Neural cell (in vitro differentiated cells): ENCODE results near the gene SLC44A5. TPM values are rescaled to one million over a fixed set of nuclear protein-coding genes. Genes with fewer than 3 reads are reported as not detected.

Experiments
- H2AFZ ChIP-seq: fragments of 200-600, 300-800 bp; sonication (generic), shearing (Covaris generic); 2 replicates; pipeline ENCODE4 v1.6.0; 2014; ENCODE audit warnings: low read depth, mild to moderate bottlenecking, antibody characterized with exemption, low read length, moderate library complexity
- H3F3A ChIP-seq: fragments of 200-600 bp; shearing (Covaris generic); 2 replicates; pipeline ENCODE4 v1.6.1; 2016; ENCODE audit warnings: mild to moderate bottlenecking, moderate library complexity, mixed read lengths, antibody characterized with exemption, low read length; ENCODE audit not compliant: insufficient read depth, poor library complexity, severe bottlenecking
- H3K27ac ChIP-seq: fragments of 200-600, 300-800 bp; sonication (generic), shearing (Covaris generic); 2 replicates; pipeline ENCODE4 v1.5.1; 2014; ENCODE audit warnings: mild to moderate bottlenecking, low read length, moderate library complexity
- H3K27me3 ChIP-seq: fragments of 300-800, 200-600 bp; sonication (generic), shearing (Covaris generic); 2 replicates; pipeline ENCODE4 v1.6.0; 2014; ENCODE audit warnings: mild to moderate bottlenecking, low read depth, low read length, moderate library complexity; ENCODE audit not compliant: insufficient read depth
- H3K36me3 ChIP-seq: fragments of 300-800, 200-600 bp; sonication (generic), shearing (Covaris generic); 2 replicates; pipeline ENCODE4 v1.5.1; 2014; ENCODE audit warnings: mild to moderate bottlenecking, antibody characterized with exemption, low read length, moderate library complexity; ENCODE audit not compliant: insufficient read depth
- H3K4me2 ChIP-seq: fragments of 300-800, 200-600 bp; sonication (generic), shearing (Covaris generic); 2 replicates; pipeline ENCODE4 v1.6.0; 2014; ENCODE audit warnings: mild to moderate bottlenecking, low read length
- H3K4me3 ChIP-seq: fragments of 300-800, 200-600 bp; sonication (generic), shearing (Covaris generic); 2 replicates; pipeline ENCODE4 v1.5.1; 2014; ENCODE audit warnings: mild to moderate bottlenecking, low read length, moderate library complexity
- H3K79me2 ChIP-seq: fragments of 200-600 bp; shearing (Covaris generic); replicated peaks from 2 replicates; pipeline ENCODE4 v1.6.0; 2014; ENCODE audit warnings: mild to moderate bottlenecking, low read length, moderate library complexity; ENCODE audit not compliant: insufficient read depth
- H3K9ac ChIP-seq: fragments of 300-800, 200-600 bp; sonication (generic), shearing (Covaris generic); 2 replicates; pipeline ENCODE4 v1.6.1; 2016; ENCODE audit warnings: mild to moderate bottlenecking, low read length, mixed read lengths
- H3K9me2 ChIP-seq: fragments of 200-600 bp; shearing (Covaris generic); 2 replicates; pipeline ENCODE4 v1.6.1; 2016; ENCODE audit warnings: mild to moderate bottlenecking, low read length, mixed read lengths; ENCODE audit not compliant: insufficient read depth
- H3K9me3 ChIP-seq: fragments of 200-600, 300-800 bp; sonication (generic), shearing (Covaris generic); 2 replicates; pipeline ENCODE4 v1.6.1; 2016; ENCODE audit warnings: mild to moderate bottlenecking, mixed run types, low read length, moderate library complexity, mixed read lengths
- H4K20me1 ChIP-seq: fragments of 200-600 bp; shearing (Covaris generic); 2 replicates; pipeline ENCODE4 v1.6.1; 2016; ENCODE audit warnings: mild to moderate bottlenecking, mixed run types; ENCODE audit not compliant: insufficient read depth
- CTCF ChIP-seq: fragments of 450-650 bp; IDR thresholded peaks from 2 replicates; pipeline ENCODE4 v1.5.1; 2014; ENCODE audit warnings: antibody characterized with exemption, mild to moderate bottlenecking, moderate library complexity; ENCODE audit not compliant: poor library complexity, severe bottlenecking
- EP300 ChIP-seq: fragments of 450-650 bp; conservative IDR thresholded peaks from 2 replicates; pipeline ENCODE4 v1.6.1; 2014; ENCODE audit warnings: antibody characterized with exemption, mild to moderate bottlenecking, moderate library complexity; ENCODE audit not compliant: poor library complexity, severe bottlenecking
- EZH2 ChIP-seq: fragments of 200-600, 300-800 bp; shearing (Covaris generic), sonication (generic); IDR thresholded peaks from 2 replicates; pipeline ENCODE4 v1.6.1; 2014; ENCODE audit warnings: antibody characterized with exemption, low read length, borderline replicate concordance, mild to moderate bottlenecking; ENCODE audit not compliant: insufficient read depth, poor library complexity, severe bottlenecking
- MXI1 ChIP-seq: fragments of 450-650 bp; conservative IDR thresholded peaks from 2 replicates; pipeline ENCODE4 v1.6.1; 2014; ENCODE audit warnings: antibody characterized with exemption, mild to moderate bottlenecking; ENCODE audit not compliant: poor library complexity, severe bottlenecking
- POLR2AphosphoS5 ChIP-seq: IDR thresholded peaks from 2 replicates; pipeline ENCODE4 v1.6.1; 2012
- RAD21 ChIP-seq: fragments of 450-650 bp; conservative IDR thresholded peaks from 2 replicates; pipeline ENCODE4 v1.6.1; 2014; ENCODE audit warnings: antibody characterized with exemption, mild to moderate bottlenecking, moderate library complexity
- REST ChIP-seq: IDR thresholded peaks from 2 replicates; pipeline ENCODE4 v1.6.1; 2012; ENCODE audit warnings: borderline replicate concordance
- SMC3 ChIP-seq: fragments of 450-650 bp; conservative IDR thresholded peaks from 2 replicates; pipeline ENCODE4 v1.6.1; 2014; ENCODE audit warnings: antibody characterized with exemption, mild to moderate bottlenecking, moderate library complexity; ENCODE audit not compliant: poor library complexity
- TAF1 ChIP-seq: IDR thresholded peaks from 2 replicates; pipeline ENCODE4 v1.6.1; 2012; ENCODE audit warnings: low read depth
- polyA plus RNA-seq: library from polyadenylated mRNA; depleted of rRNA; stranded (reverse); fragments of >200 nt; gene quantifications from 2 replicates; pipeline ENCODE4 v1.2.3, GENCODE V29; 2014

The SLC44A5 gene
- polyA plus RNA-seq, 1 donor from 2014 or later, result 53.0 TPM

DNA sequence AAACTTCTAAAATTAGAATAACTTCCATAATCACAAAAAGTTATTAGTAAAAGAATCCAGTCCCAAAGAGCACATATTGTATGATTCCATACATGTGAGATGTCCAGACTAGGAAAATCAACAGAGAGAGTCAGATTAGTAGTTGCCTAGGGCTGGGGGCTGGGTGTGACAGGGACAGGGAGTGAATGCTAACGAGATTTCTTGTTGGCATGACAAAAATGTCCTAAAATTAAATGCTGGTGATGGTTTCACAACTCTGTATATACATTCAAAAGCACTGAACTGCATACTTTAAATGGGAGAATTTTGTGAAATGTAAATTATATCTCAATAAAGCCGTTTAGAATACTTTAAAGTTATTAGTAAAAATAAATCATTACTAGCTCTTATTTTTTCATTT is 92.2 kb downstream of the SLC44A5 start:
- Histone ChIP-seq H3K9ac (no peak overlapping the region), H3K36me3 (no peaks in the 10 kb centered on the region), H3K4me2 (no peak overlapping the region), H3K27ac (no peak overlapping the region), H3K27me3 (no peaks in the 10 kb centered on the region), H3K79me2 (no peaks in the 10 kb centered on the region), H3K9me2 (no peaks in the 10 kb centered on the region), H4K20me1 (no peaks in the 10 kb centered on the region), H3K9me3 (no peaks in the 10 kb centered on the region), H2AFZ (no peak overlapping the region), H3F3A (no peaks in the 10 kb centered on the region), H3K4me3 (no peak overlapping the region)
- TF ChIP-seq SMC3 (no peak), REST (no peak), RAD21 (no peak), CTCF (no peak), EZH2 (no peak), TAF1 (no peak), EP300 (no peak), POLR2AphosphoS5 (no peak), MXI1 (no peak)

- no peak overlapping the region for H3K4me3 ChIP-seq
- H3K9me3 ChIP-seq, result no peaks in the 10 kb centered on the region
- H3K79me2 ChIP-seq, result no peaks in the 10 kb centered on the region
- no peak overlapping the region for H3K27ac ChIP-seq
- no peaks in the 10 kb centered on the region for H3F3A ChIP-seq
- no peaks in the 10 kb centered on the region for H3K36me3 ChIP-seq
- H2AFZ ChIP-seq, result no peak overlapping the region
- no peak overlapping the region for H3K4me2 ChIP-seq
- TF ChIP-seq TAF1 (no peak), EP300 (no peak)
- no peaks in the 10 kb centered on the region for H4K20me1 ChIP-seq
- no peak overlapping the region for H3K9ac ChIP-seq
- no peaks in the 10 kb centered on the region for H3K9me2 ChIP-seq
- no peaks in the 10 kb centered on the region for H3K27me3 ChIP-seq
Observed at GRCh38 chr1:75514270-75514669, 96.6 kb downstream of the SLC44A5 start.

- Histone ChIP-seq H3K9me3 (no peaks in the 10 kb centered on the region), H3K9ac (no peak overlapping the region), H2AFZ (no peak overlapping the region), H3K79me2 (no peaks in the 10 kb centered on the region), H3F3A (no peaks in the 10 kb centered on the region), H3K4me2 (no peak overlapping the region), H4K20me1 (no peaks in the 10 kb centered on the region), H3K9me2 (no peaks in the 10 kb centered on the region), H3K4me3 (no peak overlapping the region), H3K27me3 (no peaks in the 10 kb centered on the region), H3K36me3 (no peaks in the 10 kb centered on the region), H3K27ac (no peak overlapping the region)
- TF ChIP-seq MXI1 (no peak), REST (no peak), SMC3 (no peak), EZH2 (no peak), CTCF (no peak), TAF1 (no peak)
Observed at GRCh38 chr1:75506976-75507375, 103.9 kb downstream of the SLC44A5 start.
